ENCODE data around the gene PPM1J.

Gene PPM1J

GRCh38 chr1:112677501-112677900 is 37.6 kb downstream of the PPM1J start:
- peak overlapping the region; percentile 87 for H3K9ac ChIP-seq (ENCODE audit: low read depth, low read length, poor library complexity, severe bottlenecking)
- no peaks in the 10 kb centered on the region for H3K9me3 ChIP-seq (ENCODE audit: insufficient read depth, low read depth, low read length)
- H3K36me3 ChIP-seq (ENCODE audit: insufficient read depth, low read length): peaks cover under 1% of the 10 kb centered on the region; the same call in 1 of the 2 replicates
- peaks cover 20% of the 10 kb centered on the region for H4K20me1 ChIP-seq (ENCODE audit: insufficient read depth, low read length, poor library complexity, severe bottlenecking)
- H3K4me1 ChIP-seq (ENCODE audit: insufficient read depth, low read length, poor library complexity, severe bottlenecking): peaks cover 43% of the 10 kb centered on the region
- peak overlapping the region; percentile 94 for H3K4me2 ChIP-seq (ENCODE audit: low read depth, low read length, poor library complexity, severe bottlenecking)
- H3K9me2 ChIP-seq (replicated peaks; ENCODE audit: low read depth, low read length): no peaks in the 10 kb centered on the region
- H3K79me2 ChIP-seq (ENCODE audit: insufficient read depth, low read length): peaks cover 43% of the 10 kb centered on the region
- 0 out of 2 replicates have a peak, but pooled peaks cover 6% of the 10 kb centered on the region for H3F3A ChIP-seq (ENCODE audit: low read depth)
- H2AFZ ChIP-seq (ENCODE audit: low read length): no peak overlapping the region
- no peaks in the 10 kb centered on the region for H3K27me3 ChIP-seq (ENCODE audit: insufficient read depth, low read length, poor library complexity, severe bottlenecking)
- TF ChIP-seq EZH2phosphoT487 (IDR thresholded peaks at IDR 0.05; ENCODE audit: borderline replicate concordance) (no peak), CTCF (conservative IDR thresholded peaks at IDR 0.05; ENCODE audit: low read length) (no peak)
- peak overlapping the region; percentile 15 for H3K4me3 ChIP-seq (ENCODE audit: low read length, poor library complexity, severe bottlenecking)

- Histone ChIP-seq H3K27me3 (ENCODE audit: insufficient read depth, low read length, poor library complexity, severe bottlenecking) (no peaks in the 10 kb centered on the region), H4K20me1 (ENCODE audit: insufficient read depth, low read length, poor library complexity, severe bottlenecking) (peaks cover 20% of the 10 kb centered on the region), H3K9me2 (replicated peaks; ENCODE audit: low read depth, low read length) (no peaks in the 10 kb centered on the region), H3K4me1 (ENCODE audit: insufficient read depth, low read length, poor library complexity, severe bottlenecking) (peaks cover 43% of the 10 kb centered on the region), H2AFZ (ENCODE audit: low read length) (no peak overlapping the region), H3K9ac (ENCODE audit: low read depth, low read length, poor library complexity, severe bottlenecking) (peak overlapping the region; percentile 87), H3K9me3 (ENCODE audit: insufficient read depth, low read depth, low read length) (no peaks in the 10 kb centered on the region), H3K4me3 (ENCODE audit: low read length, poor library complexity, severe bottlenecking) (peak overlapping the region; percentile 97), H3K4me2 (ENCODE audit: low read depth, low read length, poor library complexity, severe bottlenecking) (peak overlapping the region; percentile 94), H3K79me2 (ENCODE audit: insufficient read depth, low read length) (peaks cover 43% of the 10 kb centered on the region), H3K36me3 (ENCODE audit: insufficient read depth, low read length) (peaks cover 9% of the 10 kb centered on the region; the same call in 1 of the 2 replicates), H3F3A (ENCODE audit: low read depth) (peaks cover 6% of the 10 kb centered on the region; the same call in 1 of the 2 replicates)
- TF ChIP-seq CTCF (conservative IDR thresholded peaks at IDR 0.05; ENCODE audit: low read length) (no peak), EZH2phosphoT487 (IDR thresholded peaks at IDR 0.05; ENCODE audit: borderline replicate concordance) (no peak)
These were observed 38.6 kb downstream of the PPM1J start for GRCh38 chr1:112676543-112676942.

GRCh38 chr1:112675728-112676381 is 39.3 kb downstream of the PPM1J start:
- Histone ChIP-seq H3K4me1 (ENCODE audit: insufficient read depth, low read length, poor library complexity, severe bottlenecking) (peaks cover 43% of the 10 kb centered on the region), H3K9me2 (replicated peaks; ENCODE audit: low read depth, low read length) (no peaks in the 10 kb centered on the region), H3K79me2 (ENCODE audit: insufficient read depth, low read length) (peaks cover 43% of the 10 kb centered on the region), H4K20me1 (ENCODE audit: insufficient read depth, low read length, poor library complexity, severe bottlenecking) (peaks cover 20% of the 10 kb centered on the region), H3K9me3 (ENCODE audit: insufficient read depth, low read depth, low read length) (no peaks in the 10 kb centered on the region), H3K27me3 (ENCODE audit: insufficient read depth, low read length, poor library complexity, severe bottlenecking) (no peaks in the 10 kb centered on the region), H2AFZ (ENCODE audit: low read length) (peak overlapping the region; percentile 87; the same call in 1 of the 2 replicates), H3K4me3 (ENCODE audit: low read length, poor library complexity, severe bottlenecking) (peak overlapping the region; percentile 97), H3K4me2 (ENCODE audit: low read depth, low read length, poor library complexity, severe bottlenecking) (peak overlapping the region; percentile 94), H3F3A (ENCODE audit: low read depth) (peaks cover 6% of the 10 kb centered on the region; the same call in 1 of the 2 replicates), H3K36me3 (ENCODE audit: insufficient read depth, low read length) (peaks cover 15% of the 10 kb centered on the region; the same call in 1 of the 2 replicates), H3K9ac (ENCODE audit: low read depth, low read length, poor library complexity, severe bottlenecking) (peak overlapping the region; percentile 87)
- no peak for TF ChIP-seq EZH2phosphoT487 (IDR thresholded peaks at IDR 0.05; ENCODE audit: borderline replicate concordance)
- no peak for TF ChIP-seq CTCF (conservative IDR thresholded peaks at IDR 0.05; ENCODE audit: low read length)

All from Loucy (cell line).